CD14-positive monocyte (primary cell): Measurements from ENCODE around the gene ARMH1. TPM values are rescaled to one million over a fixed set of nuclear protein-coding genes. Genes with fewer than 3 reads are reported as not detected.

ENCODE experiments used
- DNase-seq, 3 donors: peaks; one replicate each; pipeline ENCODE4 v3.0.0-alpha.2; 2011 to 2022
- H2AFZ ChIP-seq: 2 replicates; pipeline ENCODE4 v1.6.0; 2012; ENCODE audit warnings: mild to moderate bottlenecking, low read depth, low read length, inconsistent platforms; ENCODE audit not compliant: insufficient read depth, poor library complexity, severe bottlenecking
- H3K27ac ChIP-seq, 2 donors: 1 replicate in 1 of 2; 2 replicates in 1 of 2; pipeline ENCODE4 v1.5.1; 2012 to 2013; ENCODE audit warnings: low read length in 2 of 2, control low read depth in 1 of 2, inconsistent platforms in 1 of 2, low read depth in 1 of 2, mild to moderate bottlenecking in 1 of 2
- H3K27me3 ChIP-seq, 2 donors: one replicate each; pipeline versions ENCODE4 v1.6.0 to v1.6.1; 2011 to 2013; ENCODE audit warnings: low read length in 2 of 2; ENCODE audit not compliant: control insufficient read depth in 2 of 2, insufficient read depth in 2 of 2
- H3K36me3 ChIP-seq, 2 donors: replicated peaks in 1 of 2; 1 replicate in 1 of 2; 2 replicates in 1 of 2; pipeline versions ENCODE4 v1.5.1 to v1.6.1; 2012 to 2013; ENCODE audit warnings: low read length in 2 of 2, control low read depth in 1 of 2, inconsistent platforms in 1 of 2, mild to moderate bottlenecking in 1 of 2; ENCODE audit not compliant: insufficient read depth in 2 of 2, control insufficient read depth in 1 of 2
- H3K4me1 ChIP-seq, 2 donors: 1 replicate in 1 of 2; 2 replicates in 1 of 2; pipeline versions ENCODE4 v1.5.1 to v1.6.1; 2012 to 2013; ENCODE audit warnings: low read length in 2 of 2, control low read depth in 1 of 2, inconsistent platforms in 1 of 2, mild to moderate bottlenecking in 1 of 2, moderate library complexity in 1 of 2; ENCODE audit not compliant: insufficient read depth in 2 of 2, control insufficient read depth in 1 of 2
- H3K4me2 ChIP-seq: replicated peaks from 2 replicates; pipeline ENCODE3; 2012; ENCODE audit warnings: low read length, moderate library complexity, mild to moderate bottlenecking; ENCODE audit not compliant: poor library complexity, severe bottlenecking; ENCODE audit errors: extremely low read depth
- H3K4me3 ChIP-seq, 3 experiments: fragments of 200-600 bp in 1 of 3; sonication (generic) in 1 of 3; replicated peaks in 1 of 3; 1 replicate in 2 of 3; 2 replicates in 1 of 3; pipeline ENCODE4 v1.5.1; 2011 to 2013; ENCODE audit warnings: low read length in 3 of 3, mild to moderate bottlenecking in 3 of 3, control low read depth in 2 of 3, low read depth in 2 of 3, inconsistent platforms in 1 of 3, moderate library complexity in 1 of 3
- H3K79me2 ChIP-seq: 2 replicates; pipeline ENCODE4 v1.6.0; 2012; ENCODE audit warnings: mild to moderate bottlenecking, control low read depth, inconsistent platforms, low read length, moderate library complexity; ENCODE audit not compliant: insufficient read depth
- H3K9ac ChIP-seq: 2 replicates; pipeline ENCODE4 v1.6.0; 2017; ENCODE audit warnings: low read length, mild to moderate bottlenecking; ENCODE audit not compliant: insufficient read depth, poor library complexity, severe bottlenecking
- H3K9me3 ChIP-seq, 2 donors: replicated peaks in 1 of 2; 1 replicate in 1 of 2; 2 replicates in 1 of 2; pipeline versions ENCODE4 v1.5.1 to v1.6.1; 2012 to 2013; ENCODE audit warnings: low read length in 2 of 2, control low read depth in 1 of 2; ENCODE audit not compliant: control insufficient read depth in 1 of 2, insufficient read depth in 1 of 2
- H4K20me1 ChIP-seq: 2 replicates; pipeline ENCODE4 v1.6.0; 2012; ENCODE audit warnings: mild to moderate bottlenecking, low read length, control low read depth, moderate library complexity; ENCODE audit not compliant: insufficient read depth
- H3K27ac Mint-ChIP-seq, 7 donors: one replicate each; pipeline ENCODE4 v1.8.0; 2020; ENCODE audit warnings: mild to moderate bottlenecking in 7 of 7, mixed read lengths in 7 of 7, moderate library complexity in 6 of 7, inconsistent platforms in 2 of 7
- H3K27me3 Mint-ChIP-seq, 3 donors: one replicate each; pipeline ENCODE4 v1.8.0; 2021 to 2022; ENCODE audit warnings: low read depth in 3 of 3, mild to moderate bottlenecking in 3 of 3, mixed read lengths in 3 of 3, moderate library complexity in 3 of 3, inconsistent platforms in 1 of 3
- H3K36me3 Mint-ChIP-seq, 2 donors: one replicate each; pipeline ENCODE4 v1.8.0; 2020; ENCODE audit warnings: mixed read lengths in 2 of 2, inconsistent platforms in 1 of 2, mild to moderate bottlenecking in 1 of 2
- H3K4me1 Mint-ChIP-seq: one replicate; pipeline ENCODE4 v1.8.0; 2020; ENCODE audit warnings: mild to moderate bottlenecking, mixed read lengths
- H3K4me3 Mint-ChIP-seq, 2 donors: one replicate each; pipeline ENCODE4 v1.8.0; 2020; ENCODE audit warnings: mild to moderate bottlenecking in 2 of 2, mixed read lengths in 2 of 2, moderate library complexity in 1 of 2
- H3K9me3 Mint-ChIP-seq, 7 donors: one replicate each; pipeline ENCODE4 v1.8.0; 2020 to 2022; ENCODE audit warnings: mixed read lengths in 7 of 7, mild to moderate bottlenecking in 6 of 7, moderate library complexity in 6 of 7, inconsistent platforms in 2 of 7
- WGBS: methylation state at CpG from one replicate; pipeline ENCODE4 v1.1.5; 2013; ENCODE audit warnings: missing lambda C conversion rate; ENCODE audit not compliant: insufficient coverage; 5-methylcytosine and 5-hydroxymethylcytosine counted together
- intact Hi-C, 2 donors: fragments of 100-400 bp; cut with micrococcal nuclease; formaldehyde crosslinking; loops; one replicate each; pipeline versions ENCODE4 v1.15.0 to v1.15.1; 2023
- polyA plus RNA-seq, 3 donors: library from polyadenylated mRNA; depleted of rRNA in 1 of 3; unstranded in 2 of 3; stranded (reverse) in 1 of 3; fragments of 300-500 nt in 2 of 3; fragments of >200 nt in 1 of 3; fragmentation: Illumina TruSeq in 2 of 3; gene quantifications; 1 replicate in 2 of 3; 2 replicates in 1 of 3; pipeline ENCODE4 v1.2.3, GENCODE V29; 2012 to 2021
- TF ChIP-seq, protein P1 (sequence below): fragments of 200-600 bp; IDR thresholded peaks from one replicate; pipeline ENCODE4 v1.8.0; 2022; ENCODE audit warnings: antibody characterized with exemption, mild to moderate bottlenecking

ARMH1 gene
- polyA plus RNA-seq, 3 donors = 14.7 to 209 (median 15.8) TPM

DNA sequence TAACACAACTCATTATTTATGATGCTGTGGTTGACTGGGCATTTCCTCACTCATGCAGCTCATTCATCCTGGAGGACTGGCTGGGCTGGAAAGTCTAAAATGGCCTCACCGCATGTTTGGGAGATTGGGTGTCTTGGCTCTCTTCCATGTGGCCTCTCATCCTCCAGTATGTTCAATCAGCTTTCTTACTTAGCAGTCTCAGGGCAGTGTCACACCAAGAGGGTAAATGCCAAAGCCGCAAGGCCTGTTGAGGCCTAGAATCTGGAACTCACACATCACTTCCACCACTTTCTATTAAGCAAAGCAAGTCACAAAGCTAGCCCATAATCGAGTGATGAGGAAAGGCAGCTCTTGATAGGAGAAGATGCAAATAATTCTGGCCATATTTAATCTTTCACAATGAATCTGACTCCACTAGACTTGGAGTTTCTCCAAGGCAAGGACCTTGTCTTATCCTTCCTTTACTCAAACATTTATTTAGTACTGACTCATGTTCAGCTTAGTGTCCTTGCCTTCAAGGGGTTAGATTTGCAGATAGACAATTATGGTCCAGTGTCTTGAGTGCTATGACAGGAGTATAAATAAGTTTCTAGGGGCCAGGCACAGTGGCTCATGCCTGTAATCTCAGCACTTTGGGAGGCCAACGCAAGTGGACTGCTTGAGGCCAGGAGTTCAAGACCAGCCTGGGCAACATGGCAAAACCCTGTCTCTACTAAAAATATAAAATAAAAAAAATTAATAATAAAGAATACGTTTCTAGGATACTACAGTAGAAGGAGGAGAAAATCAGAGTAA is 45.4 kb upstream of the ARMH1 start:
- intact Hi-C loops = no loop called here
- H3K9ac ChIP-seq = no peak overlapping the region
- TF ChIP-seq, protein P1, sequence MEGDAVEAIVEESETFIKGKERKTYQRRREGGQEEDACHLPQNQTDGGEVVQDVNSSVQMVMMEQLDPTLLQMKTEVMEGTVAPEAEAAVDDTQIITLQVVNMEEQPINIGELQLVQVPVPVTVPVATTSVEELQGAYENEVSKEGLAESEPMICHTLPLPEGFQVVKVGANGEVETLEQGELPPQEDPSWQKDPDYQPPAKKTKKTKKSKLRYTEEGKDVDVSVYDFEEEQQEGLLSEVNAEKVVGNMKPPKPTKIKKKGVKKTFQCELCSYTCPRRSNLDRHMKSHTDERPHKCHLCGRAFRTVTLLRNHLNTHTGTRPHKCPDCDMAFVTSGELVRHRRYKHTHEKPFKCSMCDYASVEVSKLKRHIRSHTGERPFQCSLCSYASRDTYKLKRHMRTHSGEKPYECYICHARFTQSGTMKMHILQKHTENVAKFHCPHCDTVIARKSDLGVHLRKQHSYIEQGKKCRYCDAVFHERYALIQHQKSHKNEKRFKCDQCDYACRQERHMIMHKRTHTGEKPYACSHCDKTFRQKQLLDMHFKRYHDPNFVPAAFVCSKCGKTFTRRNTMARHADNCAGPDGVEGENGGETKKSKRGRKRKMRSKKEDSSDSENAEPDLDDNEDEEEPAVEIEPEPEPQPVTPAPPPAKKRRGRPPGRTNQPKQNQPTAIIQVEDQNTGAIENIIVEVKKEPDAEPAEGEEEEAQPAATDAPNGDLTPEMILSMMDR = no peak

DNA sequence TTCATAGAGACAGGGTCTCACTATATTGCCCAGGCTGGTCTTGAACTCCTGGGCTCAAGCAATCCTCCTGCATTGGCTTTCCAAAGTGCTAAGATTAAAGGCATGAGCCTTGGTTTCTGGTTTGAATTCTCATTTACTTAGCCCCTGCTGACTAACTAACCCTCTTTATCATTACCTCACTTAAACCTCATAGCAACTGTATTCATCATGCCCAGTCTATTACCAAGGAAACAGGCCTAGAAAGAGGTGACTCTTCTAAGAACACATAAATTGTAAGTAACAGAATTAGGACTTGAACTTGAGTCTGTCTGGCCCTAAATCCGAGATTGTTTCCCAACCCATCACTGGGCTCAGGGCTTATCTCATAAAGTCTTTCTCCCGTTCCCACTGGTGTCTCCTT is 44.4 kb upstream of the ARMH1 start:
- peaks cover 0 to 4% (median 0%) of the 10 kb centered on the region in 7 donors for H3K9me3 Mint-ChIP-seq
- Histone ChIP-seq H4K20me1 (peaks cover 26% of the 10 kb centered on the region), H3K4me2 (no peak overlapping the region), H3K27ac (no peak overlapping the region), H3K27me3 (no peaks in the 10 kb centered on the region), H3K9me3 (no peaks in the 10 kb centered on the region), H3K79me2 (peaks cover 28% of the 10 kb centered on the region), H3K4me3 (no peak overlapping the region), H3K36me3 (peaks cover 22 to 24% of the 10 kb centered on the region in 2 donors), H2AFZ (peak overlapping the region; percentile 100), H3K9ac (no peak overlapping the region), H3K4me1 (peaks cover 22 to 32% of the 10 kb centered on the region in 2 donors)
- no peak overlapping the region for H3K4me3 Mint-ChIP-seq
- no peaks in the 10 kb centered on the region for H3K27me3 Mint-ChIP-seq
- DNase-seq = no peak
- peaks cover 12 to 22% of the 10 kb centered on the region in 2 donors for H3K36me3 Mint-ChIP-seq
- peaks cover 29% of the 10 kb centered on the region for H3K4me1 Mint-ChIP-seq
- TF ChIP-seq, protein P1 = no peak
- H3K27ac Mint-ChIP-seq = no peak overlapping the region
- intact Hi-C loops = loop anchor here in 1 of 2 donors (5.0 kb wide), 1 partner anchor 42 kb away; the partner anchor contains the start of genes ARMH1 and TMEM53
- no CpG with 5 or more reads among the region's 2 CpGs for WGBS

More for the DNA sequence above, 45.4 kb upstream of the ARMH1 start:
- no peaks in the 10 kb centered on the region for H3K9me3 ChIP-seq
- no peak overlapping the region for H3K27ac ChIP-seq
- Mint-ChIP-seq H3K36me3 (peaks cover 5 to 13% of the 10 kb centered on the region in 2 donors), H3K9me3 (peaks cover 0 to 4% (median 0%) of the 10 kb centered on the region in 7 donors), H3K27me3 (peaks cover 0 to 2% (median 0%) of the 10 kb centered on the region in 3 donors), H3K27ac (no peak overlapping the region), H3K4me1 (peaks cover 26% of the 10 kb centered on the region), H3K4me3 (no peak overlapping the region)
- H3K4me3 ChIP-seq = no peak overlapping the region
- no peaks in the 10 kb centered on the region for H3K27me3 ChIP-seq
- peaks cover 19% of the 10 kb centered on the region for H3K79me2 ChIP-seq
- H3K4me1 ChIP-seq = peaks cover 22 to 27% of the 10 kb centered on the region in 2 donors
- no CpG with 5 or more reads among the region's 5 CpGs for WGBS
- peaks cover 13 to 15% of the 10 kb centered on the region in 2 donors for H3K36me3 ChIP-seq
- H4K20me1 ChIP-seq = peaks cover 17% of the 10 kb centered on the region
- no peak overlapping the region for H2AFZ ChIP-seq
- DNase-seq = no peak
- no peak overlapping the region for H3K4me2 ChIP-seq
